HG03095 (cell line): ENCODE results near the gene MN1.

Experiments used
- ATAC-seq: cut with Tn5 transposase; IDR thresholded peaks from one replicate; pipeline ENCODE4 v1.9.1; 2021; ENCODE audit warnings: moderate library complexity; ENCODE audit not compliant: unreplicated experiment

MN1 gene

DNA sequence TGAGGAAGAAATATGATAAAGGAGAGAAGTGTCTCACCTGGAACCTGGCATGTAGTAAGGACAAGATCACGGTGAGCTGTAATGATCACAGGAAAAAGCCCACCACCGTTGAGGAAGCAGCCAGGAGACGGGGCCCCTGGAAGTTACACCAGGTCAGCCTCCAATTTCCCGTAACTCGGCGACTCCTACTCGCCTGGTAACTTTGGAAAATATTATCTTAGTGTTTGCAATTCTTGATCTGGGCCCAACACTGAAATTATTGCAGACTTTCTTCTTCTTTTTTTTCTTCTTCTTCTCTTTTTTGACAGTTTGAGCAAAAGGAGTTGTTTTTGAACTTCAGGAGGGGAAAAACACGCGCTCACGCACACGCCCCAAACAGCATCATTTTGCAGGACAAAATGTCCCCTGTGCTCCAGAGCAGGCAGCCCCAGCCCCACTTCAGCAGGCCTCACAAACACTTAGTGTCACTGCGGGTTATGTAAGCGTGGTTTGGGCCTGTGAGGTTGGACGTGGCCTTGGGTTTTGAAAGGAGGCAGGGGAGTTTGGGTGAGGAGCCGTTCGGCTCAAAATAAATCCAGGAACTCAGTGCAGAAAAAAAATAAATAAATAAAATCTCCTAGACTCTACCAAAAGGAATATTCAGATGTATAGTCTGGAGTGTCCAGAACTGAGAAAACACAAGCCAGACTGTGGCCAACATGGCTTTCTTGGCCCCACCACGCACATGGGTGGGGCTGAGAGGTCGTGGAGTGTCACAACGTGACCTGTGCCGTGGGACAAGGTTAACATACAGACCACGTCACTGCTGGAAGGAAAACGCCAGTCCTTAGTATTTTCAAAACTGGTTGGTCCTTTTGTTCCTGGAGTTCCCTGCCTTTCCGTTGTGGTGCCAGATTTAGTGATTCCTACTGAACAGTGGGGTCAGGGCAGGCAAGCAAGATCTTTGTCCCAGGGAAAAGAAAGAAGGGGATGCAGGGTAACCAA, 26.3 kb upstream of the MN1 start:
- no peak for ATAC-seq

DNA sequence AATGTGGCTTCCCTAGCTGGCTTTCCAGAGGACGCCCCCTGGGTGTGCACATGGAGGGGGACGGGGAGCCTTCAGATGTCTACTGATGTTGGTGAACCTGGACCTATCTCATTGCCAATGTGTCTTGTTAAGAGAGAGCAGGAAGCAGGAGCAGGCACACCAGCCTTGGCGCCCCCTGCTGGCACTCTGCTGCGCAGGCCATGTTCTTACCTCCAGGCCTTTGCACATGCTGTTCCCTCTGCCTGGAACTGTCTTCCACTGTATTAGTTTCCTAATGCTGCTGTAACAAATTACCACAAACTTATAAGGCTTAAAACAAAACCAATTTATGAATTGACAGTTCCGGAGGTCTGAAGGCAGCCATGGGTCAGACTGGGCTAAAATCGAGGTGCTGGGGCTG, 23.6 kb upstream of the MN1 start:
- ATAC-seq, result no peak

DNA sequence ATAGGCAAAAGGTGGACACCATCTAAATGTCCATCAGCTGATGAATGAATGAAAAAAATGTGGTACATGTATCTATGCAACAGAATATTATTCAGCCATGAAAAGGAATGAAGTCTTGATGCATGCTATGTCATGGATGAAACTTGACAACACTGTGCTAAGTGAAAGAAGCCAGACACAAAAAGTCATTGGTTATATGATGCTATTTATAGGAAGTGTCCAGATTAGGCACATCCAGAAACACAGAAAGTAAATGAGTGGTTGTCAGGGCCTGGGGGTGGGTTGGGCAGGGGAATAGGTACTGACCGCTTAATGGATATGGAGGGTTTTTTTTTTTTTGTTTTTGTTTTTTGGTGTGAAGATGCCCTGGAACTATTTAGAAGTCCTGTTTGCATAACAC, 21.7 kb upstream of the MN1 start:
- ATAC-seq, result no peak

DNA sequence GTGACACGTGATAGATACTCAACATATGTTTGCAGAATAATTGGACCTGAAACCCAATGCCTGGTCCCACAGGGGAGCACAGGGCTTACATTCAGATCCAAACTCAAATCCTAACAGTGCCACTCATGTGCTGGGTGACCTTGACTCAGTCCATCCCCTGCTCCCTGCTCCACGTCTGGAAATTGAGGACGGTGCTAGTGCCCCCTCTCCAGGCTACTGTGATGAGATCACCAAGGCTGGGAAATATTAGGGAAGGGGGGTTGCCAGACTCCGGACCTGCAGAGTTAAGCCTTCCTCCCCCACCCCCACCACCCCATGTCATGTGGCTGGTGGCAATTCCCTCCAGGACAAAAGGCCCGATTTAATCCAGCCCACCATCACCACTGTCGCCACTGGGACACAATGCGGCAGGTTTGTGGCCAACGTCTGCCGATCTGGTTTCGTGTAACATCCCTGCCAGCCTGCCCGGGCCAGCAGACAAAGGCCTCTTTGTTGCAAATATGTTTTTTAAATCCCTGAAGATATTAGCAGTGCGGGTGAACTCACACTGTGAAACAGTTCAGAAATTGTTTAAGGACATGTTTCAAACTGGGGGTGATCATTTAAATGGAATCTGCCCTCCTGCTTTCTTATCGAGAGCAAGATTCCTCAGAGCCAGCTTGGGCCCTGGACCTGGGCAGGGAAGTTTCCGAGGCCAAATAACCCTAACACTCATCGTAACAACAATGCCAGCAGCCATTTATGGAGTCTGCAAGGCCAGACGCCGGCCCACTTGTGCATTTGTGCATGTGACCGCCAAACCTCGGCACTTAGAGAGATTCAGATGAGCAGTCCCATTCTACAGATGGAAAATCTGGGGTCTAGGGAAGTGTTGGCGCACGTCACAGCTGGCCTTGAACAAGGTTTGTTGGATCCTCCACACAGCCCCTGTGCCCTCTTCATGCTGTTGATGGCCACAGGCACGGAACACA, 19.6 kb upstream of the MN1 start:
- no peak for ATAC-seq

DNA sequence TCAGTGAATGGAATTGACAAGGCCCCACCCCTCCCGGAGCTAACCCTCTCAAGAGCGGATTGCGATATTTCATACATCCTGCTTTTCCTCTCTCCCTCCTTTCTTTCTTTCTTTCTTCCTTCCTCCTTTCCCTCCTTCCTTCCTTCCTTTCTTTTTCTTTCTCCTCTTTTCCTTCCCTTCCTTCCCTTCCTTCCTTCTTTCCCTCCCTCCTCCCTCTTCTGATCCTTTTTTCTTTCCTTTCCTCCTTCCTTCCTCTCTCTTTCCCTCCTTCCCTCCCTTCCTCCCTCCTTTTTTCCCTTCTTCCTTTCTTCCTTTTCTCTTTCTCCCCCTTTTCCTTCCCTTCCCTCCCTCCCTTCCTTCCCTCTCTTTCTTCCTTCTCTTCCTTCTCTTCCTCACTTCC, 15.0 kb upstream of the MN1 start:
- no peak for ATAC-seq

DNA sequence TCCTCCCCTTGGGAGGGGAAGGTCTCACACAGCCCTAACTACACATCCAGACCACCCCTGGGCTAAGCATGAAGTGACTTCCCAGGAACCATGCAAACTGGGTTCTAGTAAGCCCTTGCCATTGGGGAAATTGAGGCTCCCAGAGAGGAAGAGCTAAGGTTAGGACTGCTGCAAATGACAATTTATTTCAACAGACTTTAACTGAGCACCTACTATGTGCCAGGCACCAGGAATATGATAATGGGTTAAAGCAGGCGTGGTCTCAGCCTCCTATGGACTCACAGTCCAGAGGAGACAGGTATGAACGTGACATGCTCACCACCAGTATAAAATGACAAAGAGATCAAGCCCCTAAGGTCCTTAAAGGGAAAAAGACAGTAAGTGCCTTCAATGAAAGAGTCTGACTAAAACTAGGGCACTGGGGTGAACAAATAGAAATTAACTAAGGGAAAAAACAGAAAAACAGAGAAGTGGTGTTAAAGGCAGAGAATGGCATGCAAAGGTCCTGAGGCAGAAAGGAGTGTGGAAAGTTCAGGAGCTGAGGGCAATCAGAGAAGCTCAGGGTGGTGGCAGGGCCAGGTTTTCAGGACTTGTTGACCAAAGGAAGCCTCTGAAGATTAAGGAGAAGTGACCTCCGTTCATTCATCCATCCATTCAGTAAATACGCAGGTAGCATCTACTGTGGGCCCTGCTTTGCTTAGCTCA, 14.4 kb upstream of the MN1 start:
- ATAC-seq, result no peak

DNA sequence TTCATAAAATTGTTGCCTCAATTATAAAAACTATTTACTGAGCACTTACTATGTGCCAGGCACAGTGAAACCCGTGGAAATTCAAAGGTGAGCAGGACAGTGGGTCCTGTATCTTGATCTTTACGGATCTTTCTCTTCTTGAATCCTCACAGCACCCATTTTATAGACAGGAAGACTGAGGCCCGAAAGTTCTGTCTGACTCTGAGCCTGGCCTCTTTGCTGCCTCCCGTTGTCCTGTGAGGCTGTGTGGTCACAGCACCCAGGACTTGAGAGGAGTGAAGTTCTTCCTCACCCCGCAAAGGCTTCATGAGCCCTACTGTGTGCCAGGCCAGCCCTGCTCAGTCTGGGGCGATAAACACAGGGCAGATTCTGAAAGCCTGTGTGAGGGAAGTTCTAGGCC, 13.4 kb upstream of the MN1 start:
- ATAC-seq, result no peak

DNA sequence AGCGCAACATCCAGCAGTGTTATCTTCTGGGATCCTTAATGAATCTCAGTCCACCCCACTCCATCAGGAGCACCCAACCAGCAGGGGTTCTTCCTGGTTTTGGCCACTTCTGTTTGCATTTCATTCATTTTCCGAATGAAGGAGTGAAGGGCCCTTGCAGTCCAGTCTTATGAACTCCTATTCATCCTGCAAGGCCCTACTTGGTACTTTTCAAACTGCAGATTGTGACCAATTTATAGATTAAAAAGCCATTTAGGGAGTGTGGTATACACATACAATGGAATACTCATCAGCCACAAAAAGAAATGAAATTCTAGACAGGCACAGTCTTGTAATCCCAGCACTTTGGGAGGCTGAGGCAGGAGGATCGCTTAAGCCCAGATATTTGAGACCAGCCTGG, 10.2 kb upstream of the MN1 start:
- no peak for ATAC-seq

DNA sequence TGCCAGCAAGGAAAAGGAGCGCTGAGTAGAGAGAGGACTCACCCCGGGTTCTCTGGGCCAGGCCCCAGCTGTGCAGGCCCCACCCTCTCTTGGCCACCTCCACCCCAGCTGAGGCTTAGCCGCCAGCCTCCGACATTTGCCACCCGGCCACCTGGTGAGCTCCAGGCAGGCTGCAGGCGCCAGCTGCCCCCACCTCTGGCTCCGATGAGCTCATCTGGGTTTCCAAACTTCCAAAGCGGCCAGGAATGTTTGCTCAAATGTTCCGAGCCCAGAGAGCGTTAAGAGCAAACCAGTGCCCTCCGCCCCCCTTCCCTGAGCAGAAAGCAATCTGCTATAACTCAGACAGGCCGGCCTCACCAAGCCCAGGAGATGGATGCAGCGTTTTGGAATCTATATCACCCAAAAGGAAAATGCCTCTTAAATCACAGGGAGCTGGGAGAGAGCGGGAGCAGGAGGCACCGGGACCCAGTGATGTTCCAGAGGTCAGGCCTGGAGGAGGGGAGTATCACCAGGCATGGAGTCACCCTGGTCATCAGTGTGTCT, 9.1 kb upstream of the MN1 start:
- ATAC-seq, result no peak

DNA sequence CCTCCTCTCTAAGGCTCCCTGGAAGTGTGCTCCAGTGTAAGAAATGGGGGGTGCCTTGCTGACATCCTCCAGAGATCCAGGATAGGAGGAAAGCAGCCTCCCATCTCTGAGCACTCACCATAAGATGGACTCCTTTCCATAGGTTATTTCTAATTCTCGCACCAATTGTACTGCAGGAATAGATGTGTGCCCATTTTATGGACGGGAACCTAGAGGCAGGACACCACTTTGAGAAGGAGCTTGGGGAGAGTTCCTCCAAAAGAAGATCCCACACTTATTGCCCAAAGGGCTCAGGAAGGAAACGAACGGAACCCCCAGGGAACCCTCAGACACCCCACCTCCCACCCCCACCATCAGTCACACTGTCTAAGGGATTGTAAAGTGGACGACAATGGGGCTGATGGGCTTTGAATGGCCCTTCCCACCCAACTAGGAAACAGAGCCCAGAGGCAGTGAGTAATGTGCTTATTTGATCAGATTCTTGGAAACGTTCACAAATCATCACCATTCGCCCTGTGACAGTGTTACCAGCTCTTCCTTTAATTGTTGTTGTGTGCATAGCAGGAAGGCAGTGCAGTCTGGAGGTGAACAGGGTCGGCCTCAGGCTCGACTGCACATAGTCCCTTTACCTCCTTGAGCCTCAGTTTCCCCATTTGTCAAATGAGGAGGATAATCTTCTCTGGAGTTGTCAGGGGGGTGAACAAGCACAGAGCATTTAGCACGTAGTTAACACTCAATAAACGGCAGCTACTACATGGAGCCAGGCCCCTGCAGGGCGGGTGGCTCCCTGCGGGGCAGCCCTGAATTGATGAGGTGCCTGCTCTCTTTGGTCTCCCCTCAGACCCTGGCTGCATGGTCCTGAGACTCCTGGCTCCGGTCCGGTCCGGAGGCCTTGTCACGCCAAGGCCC, 8.4 kb upstream of the MN1 start:
- ATAC-seq, result no peak

DNA sequence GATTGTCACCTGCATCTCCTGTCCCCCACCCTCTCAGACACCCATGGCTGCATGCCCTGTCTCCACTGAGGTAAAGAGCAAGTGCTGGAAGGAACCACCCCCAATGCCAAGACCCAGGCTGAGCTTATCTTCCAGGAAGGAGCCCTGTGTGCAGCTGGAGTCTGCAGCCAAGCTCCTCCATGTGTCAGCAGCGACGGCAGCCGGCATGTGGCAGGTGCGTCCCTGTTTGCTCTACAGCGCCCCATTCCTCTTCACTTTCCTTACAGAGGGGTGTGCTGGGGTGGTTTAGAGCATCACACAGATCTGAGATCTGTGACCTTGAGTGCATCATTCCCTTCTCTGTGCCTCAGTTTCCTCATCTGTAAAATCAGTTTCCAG, 7.7 kb upstream of the MN1 start:
- ATAC-seq, result no peak

DNA sequence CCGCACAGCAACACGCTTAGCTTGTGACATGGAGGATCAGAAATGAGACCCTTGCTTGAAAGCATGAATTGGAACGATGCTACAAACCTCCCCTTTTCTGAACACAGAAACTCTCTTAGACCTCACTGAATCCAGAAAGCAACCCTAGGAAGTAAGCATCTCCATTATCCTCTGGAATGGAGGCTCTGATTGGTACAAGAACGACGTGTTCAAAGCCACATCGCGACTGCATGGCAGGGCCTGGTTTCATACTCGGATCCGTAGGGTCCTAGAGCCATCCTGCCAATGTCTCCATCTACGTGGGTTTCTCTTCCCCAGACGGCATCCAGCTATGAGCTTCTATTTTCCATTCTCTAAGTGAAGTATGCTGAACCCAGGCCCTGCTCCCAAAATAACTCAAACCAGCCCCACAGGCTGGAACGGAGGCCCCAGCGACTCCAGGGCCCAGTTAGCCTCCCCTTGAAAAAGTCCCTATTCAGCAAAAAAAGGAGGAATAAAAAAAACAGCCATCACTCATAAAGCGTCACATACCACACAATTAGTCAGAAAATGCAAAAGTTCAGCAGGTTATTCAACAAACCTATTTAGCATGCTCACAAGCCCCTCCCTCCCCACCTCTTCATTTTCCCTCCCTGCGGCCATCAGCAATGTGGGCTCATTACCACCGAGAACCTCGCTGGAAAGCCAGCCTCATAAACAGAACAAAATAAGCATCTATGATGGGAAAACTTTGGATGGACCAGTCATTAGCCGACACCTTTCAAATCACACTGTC, 7.1 kb upstream of the MN1 start:
- no peak for ATAC-seq

DNA sequence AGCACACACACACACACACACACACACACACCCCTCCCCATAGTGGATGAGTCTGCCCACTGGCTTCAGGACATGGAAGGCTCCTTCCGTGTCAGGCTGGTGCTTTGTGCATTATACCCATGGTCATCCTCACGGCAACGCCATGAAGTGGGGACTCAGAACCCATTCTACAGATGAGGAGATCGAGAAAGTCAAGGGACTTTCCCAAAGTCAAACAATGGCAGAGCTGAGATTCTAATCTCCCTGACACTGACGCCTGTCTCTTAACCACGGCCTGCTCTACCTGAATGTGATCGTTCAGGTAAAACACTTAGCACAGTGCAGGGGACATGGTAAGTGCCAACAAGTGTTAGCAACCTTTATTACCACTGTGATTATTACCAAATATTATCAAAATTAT, 4.3 kb upstream of the MN1 start:
- no peak for ATAC-seq

DNA sequence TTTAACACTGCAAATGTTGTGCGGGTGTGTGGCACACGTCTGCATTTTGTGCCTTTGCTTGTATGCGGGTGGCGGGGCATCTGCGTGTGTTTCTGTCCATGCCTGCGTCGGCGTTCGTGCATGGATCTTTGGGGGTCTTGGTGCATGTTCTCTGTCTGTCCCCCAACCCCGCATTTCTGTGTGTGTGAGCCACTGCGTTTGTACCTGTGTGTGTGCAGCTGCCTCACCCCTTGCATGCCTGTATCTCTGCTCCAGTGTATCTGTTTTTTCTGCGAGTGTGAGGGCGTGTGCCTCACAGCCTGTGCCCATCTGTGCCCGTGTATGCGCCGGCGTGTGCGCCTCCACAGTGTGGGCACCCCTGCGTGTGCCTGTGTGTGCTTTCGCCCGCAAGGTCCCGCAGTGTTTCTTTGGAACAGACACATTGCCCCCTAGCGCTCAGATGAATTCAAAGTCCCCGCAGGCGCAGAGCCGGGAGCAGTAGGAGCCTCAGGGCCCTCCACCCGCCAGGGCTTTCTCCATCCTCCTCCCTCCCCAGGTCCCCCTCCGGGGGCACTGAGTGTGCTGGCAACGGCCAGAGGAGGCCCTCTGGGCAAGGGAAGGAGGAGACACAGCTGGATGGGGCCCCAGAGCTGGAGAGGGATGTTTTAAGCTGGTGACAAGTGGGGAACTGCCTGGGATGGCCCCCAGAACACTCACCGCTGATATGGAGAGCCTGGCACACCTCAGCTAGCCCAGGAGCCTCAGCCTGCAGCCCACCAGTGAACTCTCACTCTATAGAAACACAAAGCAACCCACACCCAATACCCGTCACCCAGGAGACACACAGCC, 3.1 kb upstream of the MN1 start:
- no peak for ATAC-seq

DNA sequence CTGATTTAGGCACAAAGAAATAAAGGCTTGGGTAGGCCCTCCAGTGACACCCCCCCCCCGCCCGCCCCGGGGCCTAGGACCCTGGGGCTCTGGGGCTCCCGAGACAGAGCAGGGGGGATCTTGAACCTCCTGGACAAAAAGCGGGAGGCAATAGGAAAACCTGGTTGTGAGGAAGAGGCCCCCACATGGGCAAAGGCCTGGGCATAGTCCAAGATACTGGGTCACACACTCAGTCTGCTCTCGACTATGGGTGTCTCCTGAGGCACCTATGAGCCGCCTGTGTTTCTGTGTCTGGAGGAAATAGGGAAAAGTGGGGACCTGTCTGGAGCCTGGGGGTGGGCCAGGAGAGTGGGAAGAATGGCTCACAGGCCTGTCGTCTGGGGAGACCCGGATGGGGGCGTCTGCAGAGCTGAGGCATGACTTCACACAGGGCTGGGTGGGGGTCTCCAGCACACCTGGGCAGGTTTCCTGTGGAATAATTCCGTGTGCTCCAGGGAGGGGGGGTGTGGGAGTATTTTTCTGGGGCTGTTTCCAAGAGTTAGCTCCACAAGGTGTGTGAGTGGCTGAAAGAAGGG, 2.4 kb upstream of the MN1 start:
- no peak for ATAC-seq

DNA sequence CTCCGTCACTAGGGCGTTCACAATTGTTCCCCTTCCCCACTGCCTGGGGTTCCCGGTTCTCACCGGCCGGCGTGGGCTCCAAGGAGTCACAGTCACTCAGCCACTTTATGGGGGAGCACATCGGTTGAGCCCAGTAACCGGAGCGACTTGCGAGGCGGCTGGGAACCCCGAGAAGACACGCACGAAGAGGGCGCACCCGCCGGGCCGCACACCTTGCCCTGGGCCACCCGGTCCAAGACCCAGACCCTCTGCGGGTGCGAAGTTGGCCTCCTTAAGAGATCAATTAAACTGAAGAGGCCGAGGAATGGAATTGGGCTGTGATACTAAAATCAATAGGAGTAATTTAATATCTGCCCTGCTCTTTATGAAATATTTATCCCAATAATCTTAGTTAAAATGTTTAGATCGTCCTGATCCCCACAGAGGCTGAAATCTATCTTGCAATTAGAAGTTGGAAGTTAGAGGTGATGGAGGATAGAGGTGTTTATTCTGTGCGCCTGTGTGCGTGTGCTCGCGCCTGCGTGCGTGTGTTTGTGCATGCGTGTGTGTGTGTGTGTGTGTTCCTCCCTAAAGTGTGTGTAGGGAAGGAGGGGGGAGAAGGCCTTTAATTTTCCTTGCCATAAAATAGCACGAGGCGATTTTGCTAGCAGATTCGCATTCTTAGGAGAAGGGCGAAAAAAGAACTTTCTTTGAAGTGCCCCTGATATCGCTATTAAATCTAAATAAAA, 954 bp upstream of the MN1 start:
- no peak for ATAC-seq

DNA sequence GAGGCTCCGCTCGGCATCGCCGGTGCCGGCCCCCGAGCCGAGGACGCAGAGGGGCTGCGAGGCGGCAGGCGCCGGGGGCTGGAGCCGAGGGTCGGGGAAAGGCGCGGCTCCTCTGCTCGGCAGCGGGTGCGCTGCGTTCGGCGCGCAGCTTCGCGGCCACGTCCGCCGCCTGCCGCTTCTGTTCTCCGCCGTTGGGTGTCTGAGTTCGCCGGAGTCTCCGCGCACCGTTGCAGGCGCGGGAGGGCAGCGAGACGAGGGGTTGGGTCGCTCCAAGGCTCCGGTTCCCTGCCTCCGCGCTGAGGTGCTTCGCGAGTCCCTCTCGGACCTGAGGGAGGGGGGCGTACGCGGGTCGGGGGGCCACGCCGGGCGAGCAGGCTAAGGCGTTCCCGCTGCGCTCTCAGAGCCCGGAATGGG, 347 bp downstream of the MN1 start:
- ATAC-seq, result no peak
